LHCN-M2 (cell line): ENCODE data around the gene TMPRSS9. TPM values are rescaled to one million over a fixed set of nuclear protein-coding genes. Genes with fewer than 3 reads are reported as not detected.

Source experiments
- DNase-seq: peaks from one replicate; pipeline ENCODE4 v3.0.0-alpha.2; 2012; ENCODE audit warnings: low read depth
- total RNA-seq: library from RNA; depleted of rRNA; stranded (reverse); fragments of >200 nt; gene quantifications from 2 replicates; pipeline ENCODE4 v1.2.3, GENCODE V29; 2014

TMPRSS9 gene
- total RNA-seq, 1 experiment from 2014 or later, result not detected

- DNase-seq, result no peak
These were observed 1.4 kb downstream of the TMPRSS9 start for GRCh38 chr19:2361246-2362045.

- no peak for DNase-seq
These were observed 2.2 kb downstream of the TMPRSS9 start for GRCh38 chr19:2362046-2362969.

- no peak for DNase-seq
These were observed 2.9 kb downstream of the TMPRSS9 start for GRCh38 chr19:2362970-2363300.

- no peak for DNase-seq
These were observed 3.4 kb downstream of the TMPRSS9 start for GRCh38 chr19:2363419-2363818.

- no peak for DNase-seq
These were observed 5.3 kb downstream of the TMPRSS9 start for GRCh38 chr19:2365201-2365970.

GRCh38 chr19:2371656-2372055 lies 11.6 kb downstream of the TMPRSS9 start:
- peak; percentile 54 for DNase-seq

GRCh38 chr19:2372076-2372612 lies 12.1 kb downstream of the TMPRSS9 start:
- no peak for DNase-seq

- no peak for DNase-seq
These were observed 14.7 kb downstream of the TMPRSS9 start for GRCh38 chr19:2374808-2375207.

- DNase-seq, result no peak
These were observed 15.5 kb downstream of the TMPRSS9 start for GRCh38 chr19:2375353-2376121.

- no peak for DNase-seq
These were observed 16.9 kb downstream of the TMPRSS9 start for GRCh38 chr19:2376784-2377519.

- no peak for DNase-seq
These were observed 20.5 kb downstream of the TMPRSS9 start for GRCh38 chr19:2380567-2380966.

- peak; percentile 29 for DNase-seq
These were observed 21.2 kb downstream of the TMPRSS9 start for GRCh38 chr19:2381148-2381820.

GRCh38 chr19:2382530-2383222 lies 22.6 kb downstream of the TMPRSS9 start:
- no peak for DNase-seq

GRCh38 chr19:2385053-2385721 lies 25.1 kb downstream of the TMPRSS9 start:
- DNase-seq, result peak; percentile 86

GRCh38 chr19:2387367-2388288 lies 27.6 kb downstream of the TMPRSS9 start:
- DNase-seq, result no peak

GRCh38 chr19:2389594-2389993 lies 29.5 kb downstream of the TMPRSS9 start:
- DNase-seq, result no peak

GRCh38 chr19:2391118-2391725 lies 31.2 kb downstream of the TMPRSS9 start:
- DNase-seq, result peak; percentile 74
